ENCODE data around the gene ECSCR.
A peak's percentile ranks its signal among the peaks of the same experiment; 100 is the strongest.

ECSCR gene

DNA sequence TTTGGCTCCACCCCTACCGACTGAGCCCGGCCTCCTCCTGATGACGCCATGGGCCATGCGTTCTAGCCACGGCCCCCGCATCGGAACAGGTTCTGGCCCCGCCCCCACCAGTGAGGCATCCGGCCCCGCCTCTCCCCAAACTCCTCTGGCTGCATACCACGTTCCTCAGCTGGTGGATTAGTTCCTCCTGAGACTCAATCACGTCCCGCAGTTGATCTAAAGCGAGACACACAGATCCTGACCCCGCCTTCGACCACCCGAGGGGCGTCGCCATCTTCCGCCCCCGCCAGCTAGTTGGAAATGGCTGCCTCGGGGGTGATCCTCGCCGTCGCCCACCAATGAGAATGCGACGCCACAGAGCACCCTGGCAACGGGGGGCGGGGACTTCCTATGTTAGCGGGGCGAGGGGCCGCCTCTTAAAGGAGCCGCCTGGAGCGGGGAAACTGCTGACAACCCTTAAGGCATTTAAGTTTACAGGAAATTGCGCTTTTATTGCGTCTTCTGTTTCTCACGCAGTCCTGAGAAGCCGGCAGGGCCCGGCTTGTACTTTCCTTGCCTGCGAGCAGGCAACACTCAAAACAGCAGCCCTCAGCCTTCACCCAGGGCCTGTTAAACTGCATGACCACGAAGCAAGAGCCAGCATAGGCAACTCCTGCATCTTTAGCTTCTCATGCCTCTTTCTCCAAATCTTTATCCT lies 58.6 kb downstream of the ECSCR start, which contains the start of gene SPATA24 (continued):
- TF ChIP-seq ZNF449 (tag by site-specific recombination; IDR thresholded peaks at IDR 0.05), result no peak
- TF ChIP-seq YY2 (tag by site-specific recombination; IDR thresholded peaks at IDR 0.05), result peak; percentile 96
- no peak for TF ChIP-seq ZNF157 (tag by site-specific recombination; IDR thresholded peaks at IDR 0.05)
- peak; percentile 99 for TF ChIP-seq ZNF629 (tag by site-specific recombination; IDR thresholded peaks at IDR 0.05)

DNA sequence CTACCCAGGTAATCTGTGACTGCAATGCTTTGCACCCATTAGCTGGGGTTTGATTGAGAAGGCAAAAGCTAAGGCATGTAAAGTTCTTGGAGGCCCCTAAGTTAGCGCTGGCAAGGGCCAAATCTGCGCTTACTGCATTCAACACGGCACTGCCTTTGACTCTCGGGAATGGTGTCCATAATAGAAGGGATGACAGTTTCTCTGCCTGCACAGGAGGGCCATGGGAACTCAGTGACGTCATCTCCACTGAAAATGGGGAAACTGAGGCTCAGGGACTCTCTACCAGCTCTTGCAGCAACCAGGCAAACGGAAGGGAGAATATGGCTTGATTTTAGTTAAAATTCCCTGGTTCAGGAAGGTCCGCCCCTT lies 59.1 kb downstream of the ECSCR start:
- Histone ChIP-seq H3K36me3 (ENCODE audit: control insufficient read depth in 2 of 2, insufficient read depth in 1 of 2, low read length in 2 of 2) (peaks cover 0 to 12% of the 10 kb centered on the region in 2 experiments; a peak in 2 of 3 replicates), H3K9me3 (ENCODE audit: control insufficient read depth, insufficient read depth, low read depth, low read length) (no peaks in the 10 kb centered on the region), H3K27ac (ENCODE audit: extremely low read depth, low read depth, low read length) (peak overlapping the region; percentile 82), H3K4me3 (ENCODE audit: low read depth, low read length) (peak overlapping the region; percentile 56), H3K4me1 (ENCODE audit: control insufficient read depth, insufficient read depth, low read length) (peaks cover 5% of the 10 kb centered on the region; the same call in 1 of the 2 replicates)
- ChIA-PET POLR2A (interaction anchor here (0.7 to 2.3 kb wide), 5 partner anchors 11 to 110 kb away, joined by 3 to 8 read pairs (median 3); partner anchors contain the start of genes DNAJC18, MATR3, PAIP2 and STING1), CTCF (interaction anchor here (0.5 to 1.6 kb wide), 11 partner anchors 8 to 990 kb away, joined by 3 to 4 read pairs (median 3); no protein-coding TSS in a partner anchor)
- TF ChIP-seq IKZF3 (tag by site-specific recombination; IDR thresholded peaks at IDR 0.05) (peak; percentile 40; the same call in 1 of the 2 replicates), ATF2 (tag by site-specific recombination; IDR thresholded peaks at IDR 0.05; ENCODE audit: low read depth) (peak; percentile 98), ZBTB48 (tag by site-specific recombination; IDR thresholded peaks at IDR 0.05) (peak; percentile 57; the same call in 1 of the 2 replicates), ZNF664 (tag by site-specific recombination; IDR thresholded peaks at IDR 0.05) (no peak), ZNF473 (tag by site-specific recombination; IDR thresholded peaks at IDR 0.05) (no peak), SCRT2 (tag by site-specific recombination; IDR thresholded peaks at IDR 0.05) (peak; percentile 34; the same call in 1 of the 2 replicates), ZNF747 (tag by site-specific recombination; IDR thresholded peaks at IDR 0.05) (no peak), ZNF157 (tag by site-specific recombination; IDR thresholded peaks at IDR 0.05) (no peak), ZNF837 (tag by site-specific recombination; IDR thresholded peaks at IDR 0.05) (no peak), ZNF335 (tag by site-specific recombination; conservative IDR thresholded peaks at IDR 0.05) (peak; percentile 96)
- TF ChIP-seq, protein P1, sequence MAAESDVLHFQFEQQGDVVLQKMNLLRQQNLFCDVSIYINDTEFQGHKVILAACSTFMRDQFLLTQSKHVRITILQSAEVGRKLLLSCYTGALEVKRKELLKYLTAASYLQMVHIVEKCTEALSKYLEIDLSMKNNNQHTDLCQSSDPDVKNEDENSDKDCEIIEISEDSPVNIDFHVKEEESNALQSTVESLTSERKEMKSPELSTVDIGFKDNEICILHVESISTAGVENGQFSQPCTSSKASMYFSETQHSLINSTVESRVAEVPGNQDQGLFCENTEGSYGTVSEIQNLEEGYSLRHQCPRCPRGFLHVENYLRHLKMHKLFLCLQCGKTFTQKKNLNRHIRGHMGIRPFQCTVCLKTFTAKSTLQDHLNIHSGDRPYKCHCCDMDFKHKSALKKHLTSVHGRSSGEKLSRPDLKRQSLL (tag by site-specific recombination; IDR thresholded peaks at IDR 0.05), result no peak

DNA sequence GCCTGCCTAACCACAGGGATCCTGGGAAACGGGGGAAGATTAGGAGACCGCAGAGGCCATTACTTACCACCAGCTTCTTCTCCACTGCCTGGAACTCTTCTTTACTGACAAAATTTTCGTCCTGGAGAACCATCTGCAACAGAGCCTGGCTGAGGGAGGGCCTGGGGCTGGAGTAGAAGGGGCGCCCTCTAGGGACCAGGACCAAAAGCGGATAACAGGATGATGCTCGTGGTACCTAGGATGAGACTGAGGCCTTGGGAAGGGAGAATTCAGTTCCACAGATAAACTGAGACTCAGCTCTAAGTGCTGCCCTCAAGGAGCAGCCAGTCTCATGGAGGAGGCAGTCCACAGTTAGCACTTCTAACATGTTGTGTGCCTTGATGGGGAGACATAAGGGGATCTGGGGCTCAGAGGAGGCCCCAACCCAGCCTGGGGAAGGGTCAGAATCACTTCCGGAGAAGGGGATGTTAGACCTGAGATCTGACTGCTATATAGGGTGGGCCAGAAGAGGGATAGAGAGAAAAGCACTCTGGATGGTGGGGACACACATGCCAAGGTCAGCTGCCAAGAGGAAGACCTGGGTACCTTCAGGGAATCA lies 59.9 kb downstream of the ECSCR start:
- Histone ChIP-seq H3K27ac (ENCODE audit: extremely low read depth, low read depth, low read length) (no peak overlapping the region), H3K4me1 (ENCODE audit: control insufficient read depth, insufficient read depth, low read length) (peaks cover 5% of the 10 kb centered on the region; the same call in 1 of the 2 replicates), H3K4me3 (ENCODE audit: low read depth, low read length) (no peak overlapping the region), H3K9me3 (ENCODE audit: control insufficient read depth, insufficient read depth, low read depth, low read length) (no peaks in the 10 kb centered on the region), H3K36me3 (ENCODE audit: control insufficient read depth in 2 of 2, insufficient read depth in 1 of 2, low read length in 2 of 2) (peaks cover 0 to 12% of the 10 kb centered on the region in 2 experiments; a peak in 2 of 3 replicates)
- ChIA-PET POLR2A (interaction anchor here (1.4 to 2.3 kb wide), 2 partner anchors 36 to 109 kb away, joined by 3 to 8 read pairs; partner anchors contain the start of genes DNAJC18 and MATR3), CTCF (interaction anchor here (0.5 to 2.8 kb wide), 21 partner anchors 9 to 1102 kb away, joined by 3 to 18 read pairs (median 3); no protein-coding TSS in a partner anchor)
- TF ChIP-seq PRDM2 (tag by site-specific recombination; IDR thresholded peaks at IDR 0.05; ENCODE audit: borderline replicate concordance) (no peak), TRIM28 (IDR thresholded peaks at IDR 0.05; ENCODE audit: borderline replicate concordance, low read length) (0 out of 2 replicates have a peak, but pooled peaks have one; percentile 17), ZBTB26 (tag by site-specific recombination; optimal IDR thresholded peaks at IDR 0.05) (peak; percentile 5), IKZF3 (tag by site-specific recombination; IDR thresholded peaks at IDR 0.05) (0 out of 2 replicates have a peak, but pooled peaks have one; percentile 8), ZNF623 (tag by site-specific recombination; IDR thresholded peaks at IDR 0.05) (no peak), SP7 (tag by site-specific recombination; IDR thresholded peaks at IDR 0.05) (0 out of 2 replicates have a peak, but pooled peaks have one; percentile 15)
